ENCODE results near the gene EPN1. TPM values are rescaled to one million over a fixed set of nuclear protein-coding genes. Genes with fewer than 3 reads are reported as not detected.
A peak's percentile ranks its signal among the peaks of the same experiment; 100 is the strongest.

The EPN1 gene
- total and polyA plus RNA-seq, 9 of the 15 experiments (the other 6 are each of a cell fraction or from before 2014, with no cell fraction given), result 0.08 to 138 (median 12.7) TPM

DNA sequence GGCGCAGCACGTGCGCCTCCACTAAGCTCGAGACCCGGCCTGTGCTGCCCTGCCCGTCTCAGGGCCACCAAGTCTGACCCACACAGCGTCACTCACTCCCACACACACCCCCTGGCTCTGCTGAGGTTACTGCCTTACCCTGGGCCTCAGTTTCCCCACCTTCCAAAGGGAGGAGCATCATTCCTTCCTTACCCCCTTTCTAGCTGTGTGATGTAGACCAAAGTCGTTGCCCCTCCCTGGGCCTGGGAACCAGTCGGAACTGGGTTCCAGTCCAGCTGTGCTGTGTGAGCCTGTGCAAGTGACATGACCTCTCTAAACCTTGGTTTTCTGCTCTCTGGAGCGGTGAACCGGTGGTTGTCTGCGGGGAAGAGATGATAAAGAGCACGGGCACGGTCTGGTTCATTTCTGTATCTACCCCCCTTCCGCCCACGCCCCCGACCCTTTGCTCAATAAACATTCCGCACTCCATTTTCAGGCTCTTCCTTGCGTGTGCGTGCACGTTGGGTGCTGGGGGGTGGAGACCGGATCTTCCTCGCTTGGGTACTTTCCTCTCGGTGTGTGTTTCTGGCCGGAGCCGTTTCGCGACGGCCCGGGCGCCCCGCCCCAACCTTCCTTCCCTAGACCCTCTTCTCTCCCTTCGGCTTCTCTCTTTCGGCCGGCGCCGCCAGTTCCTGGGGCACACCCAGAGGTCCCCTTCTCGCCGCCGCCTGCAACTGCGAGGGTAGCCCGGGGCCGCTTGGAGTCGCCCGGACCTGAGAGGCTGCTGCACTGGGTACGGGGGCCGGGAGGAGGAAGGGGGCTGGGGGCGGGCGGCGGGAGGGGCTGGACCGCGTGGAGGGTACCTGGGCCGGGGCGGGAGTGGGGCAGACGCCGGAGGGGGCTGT is 31.8 kb upstream of the EPN1 start, which contains the start of gene ZNF581 (continued):
- TF ChIP-seq ZC3H11A (IDR thresholded peaks at IDR 0.05; ENCODE audit: low read depth, low read length), result 0 out of 2 replicates have a peak, but pooled peaks have one; percentile 15
- TF ChIP-seq RBM39 (optimal IDR thresholded peaks at IDR 0.05; ENCODE audit: low read depth, low read length), result no peak
- TF ChIP-seq SIRT6 (IDR thresholded peaks at IDR 0.05; ENCODE audit: low read depth, low read length), result no peak
- TF ChIP-seq, protein P1, sequence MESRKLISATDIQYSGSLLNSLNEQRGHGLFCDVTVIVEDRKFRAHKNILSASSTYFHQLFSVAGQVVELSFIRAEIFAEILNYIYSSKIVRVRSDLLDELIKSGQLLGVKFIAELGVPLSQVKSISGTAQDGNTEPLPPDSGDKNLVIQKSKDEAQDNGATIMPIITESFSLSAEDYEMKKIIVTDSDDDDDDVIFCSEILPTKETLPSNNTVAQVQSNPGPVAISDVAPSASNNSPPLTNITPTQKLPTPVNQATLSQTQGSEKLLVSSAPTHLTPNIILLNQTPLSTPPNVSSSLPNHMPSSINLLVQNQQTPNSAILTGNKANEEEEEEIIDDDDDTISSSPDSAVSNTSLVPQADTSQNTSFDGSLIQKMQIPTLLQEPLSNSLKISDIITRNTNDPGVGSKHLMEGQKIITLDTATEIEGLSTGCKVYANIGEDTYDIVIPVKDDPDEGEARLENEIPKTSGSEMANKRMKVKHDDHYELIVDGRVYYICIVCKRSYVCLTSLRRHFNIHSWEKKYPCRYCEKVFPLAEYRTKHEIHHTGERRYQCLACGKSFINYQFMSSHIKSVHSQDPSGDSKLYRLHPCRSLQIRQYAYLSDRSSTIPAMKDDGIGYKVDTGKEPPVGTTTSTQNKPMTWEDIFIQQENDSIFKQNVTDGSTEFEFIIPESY (CRISPR knock-in tag; IDR thresholded peaks at IDR 0.05), result no peak
- TF ChIP-seq ZNF23 (CRISPR knock-in tag; IDR thresholded peaks at IDR 0.05), result no peak
- TF ChIP-seq SAFB2 (IDR thresholded peaks at IDR 0.05; ENCODE audit: borderline replicate concordance, low read depth, low read length, severe bottlenecking), result no peak
- no peak for TF ChIP-seq ZNF77 (CRISPR knock-in tag; IDR thresholded peaks at IDR 0.05)
- peak; percentile 77 for TF ChIP-seq RBFOX2 (IDR thresholded peaks at IDR 0.05; ENCODE audit: low read depth, low read length)
- no peak for TF ChIP-seq ZNF324 (CRISPR knock-in tag; IDR thresholded peaks at IDR 0.05)
- TF ChIP-seq, protein P2, sequence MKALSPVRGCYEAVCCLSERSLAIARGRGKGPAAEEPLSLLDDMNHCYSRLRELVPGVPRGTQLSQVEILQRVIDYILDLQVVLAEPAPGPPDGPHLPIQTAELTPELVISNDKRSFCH (CRISPR knock-in tag; IDR thresholded peaks at IDR 0.05), result no peak
- TF ChIP-seq, protein P2 (tag; IDR thresholded peaks at IDR 0.05), result no peak
- TF ChIP-seq, protein P3, sequence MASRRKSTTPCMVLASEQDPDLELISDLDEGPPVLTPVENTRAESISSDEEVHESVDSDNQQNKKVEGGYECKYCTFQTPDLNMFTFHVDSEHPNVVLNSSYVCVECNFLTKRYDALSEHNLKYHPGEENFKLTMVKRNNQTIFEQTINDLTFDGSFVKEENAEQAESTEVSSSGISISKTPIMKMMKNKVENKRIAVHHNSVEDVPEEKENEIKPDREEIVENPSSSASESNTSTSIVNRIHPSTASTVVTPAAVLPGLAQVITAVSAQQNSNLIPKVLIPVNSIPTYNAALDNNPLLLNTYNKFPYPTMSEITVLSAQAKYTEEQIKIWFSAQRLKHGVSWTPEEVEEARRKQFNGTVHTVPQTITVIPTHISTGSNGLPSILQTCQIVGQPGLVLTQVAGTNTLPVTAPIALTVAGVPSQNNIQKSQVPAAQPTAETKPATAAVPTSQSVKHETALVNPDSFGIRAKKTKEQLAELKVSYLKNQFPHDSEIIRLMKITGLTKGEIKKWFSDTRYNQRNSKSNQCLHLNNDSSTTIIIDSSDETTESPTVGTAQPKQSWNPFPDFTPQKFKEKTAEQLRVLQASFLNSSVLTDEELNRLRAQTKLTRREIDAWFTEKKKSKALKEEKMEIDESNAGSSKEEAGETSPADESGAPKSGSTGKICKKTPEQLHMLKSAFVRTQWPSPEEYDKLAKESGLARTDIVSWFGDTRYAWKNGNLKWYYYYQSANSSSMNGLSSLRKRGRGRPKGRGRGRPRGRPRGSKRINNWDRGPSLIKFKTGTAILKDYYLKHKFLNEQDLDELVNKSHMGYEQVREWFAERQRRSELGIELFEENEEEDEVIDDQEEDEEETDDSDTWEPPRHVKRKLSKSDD (conservative IDR thresholded peaks at IDR 0.05; ENCODE audit: low read length), result no peak
- TF ChIP-seq SRF (CRISPR knock-in tag; IDR thresholded peaks at IDR 0.05), result 0 out of 4 replicates have a peak, but pooled peaks of 1 of the 2 experiments have one; percentile 11
- no peak for TF ChIP-seq ZNF57 (CRISPR knock-in tag; IDR thresholded peaks at IDR 0.05)
- TF ChIP-seq HEY1 (CRISPR knock-in tag; IDR thresholded peaks at IDR 0.05; ENCODE audit: borderline replicate concordance), result no peak
- peak; percentile 57; the same call in 1 of the 2 replicates for TF ChIP-seq NBN (IDR thresholded peaks at IDR 0.05; ENCODE audit: low read depth)
- TF ChIP-seq MEF2A (IDR thresholded peaks at IDR 0.05; ENCODE audit: control insufficient read depth, low read depth, low read length), result no peak
- TF ChIP-seq ZFPM2 (CRISPR knock-in tag; IDR thresholded peaks at IDR 0.05), result no peak
- TF ChIP-seq, protein P4, sequence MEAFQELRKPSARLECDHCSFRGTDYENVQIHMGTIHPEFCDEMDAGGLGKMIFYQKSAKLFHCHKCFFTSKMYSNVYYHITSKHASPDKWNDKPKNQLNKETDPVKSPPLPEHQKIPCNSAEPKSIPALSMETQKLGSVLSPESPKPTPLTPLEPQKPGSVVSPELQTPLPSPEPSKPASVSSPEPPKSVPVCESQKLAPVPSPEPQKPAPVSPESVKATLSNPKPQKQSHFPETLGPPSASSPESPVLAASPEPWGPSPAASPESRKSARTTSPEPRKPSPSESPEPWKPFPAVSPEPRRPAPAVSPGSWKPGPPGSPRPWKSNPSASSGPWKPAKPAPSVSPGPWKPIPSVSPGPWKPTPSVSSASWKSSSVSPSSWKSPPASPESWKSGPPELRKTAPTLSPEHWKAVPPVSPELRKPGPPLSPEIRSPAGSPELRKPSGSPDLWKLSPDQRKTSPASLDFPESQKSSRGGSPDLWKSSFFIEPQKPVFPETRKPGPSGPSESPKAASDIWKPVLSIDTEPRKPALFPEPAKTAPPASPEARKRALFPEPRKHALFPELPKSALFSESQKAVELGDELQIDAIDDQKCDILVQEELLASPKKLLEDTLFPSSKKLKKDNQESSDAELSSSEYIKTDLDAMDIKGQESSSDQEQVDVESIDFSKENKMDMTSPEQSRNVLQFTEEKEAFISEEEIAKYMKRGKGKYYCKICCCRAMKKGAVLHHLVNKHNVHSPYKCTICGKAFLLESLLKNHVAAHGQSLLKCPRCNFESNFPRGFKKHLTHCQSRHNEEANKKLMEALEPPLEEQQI (IDR thresholded peaks at IDR 0.05), result no peak; the same call in 1 of the 2 replicates
- TF ChIP-seq CBX1 (IDR thresholded peaks at IDR 0.05; ENCODE audit: low read depth), result 0 out of 2 replicates have a peak, but pooled peaks have one; percentile 16
- TF ChIP-seq FOXJ2 (tag; IDR thresholded peaks at IDR 0.05), result no peak
